Spleen (tissue), 11 donors: Measurements from ENCODE around the gene IFFO2. TPM values are rescaled to one million over a fixed set of nuclear protein-coding genes. Genes with fewer than 3 reads are reported as not detected.

Experiments
- DNase-seq: peaks from one replicate; pipeline ENCODE4 v3.0.0-alpha.2; 2020
- H3K27ac ChIP-seq, 8 donors: fragments of 200-600 bp; sonication (generic) in 7 of 8; 1 replicate in 4 of 8; 2 replicates in 4 of 8; pipeline versions ENCODE4 v1.5.0 to v1.8.0; 2016 to 2021; ENCODE audit warnings: inconsistent platforms in 4 of 8, mild to moderate bottlenecking in 4 of 8, moderate library complexity in 1 of 8
- H3K27me3 ChIP-seq, 7 donors: fragments of 200-600 bp; sonication (generic) in 6 of 7; replicated peaks in 1 of 7; 1 replicate in 4 of 7; 2 replicates in 3 of 7; pipeline versions ENCODE4 v1.5.0 to v1.8.0; 2016 to 2021; ENCODE audit warnings: inconsistent platforms in 3 of 7, mild to moderate bottlenecking in 1 of 7
- H3K36me3 ChIP-seq, 6 donors: fragments of 200-600 bp; sonication (generic) in 5 of 6; 1 replicate in 4 of 6; 2 replicates in 2 of 6; pipeline versions ENCODE4 v1.5.0 to v1.8.0; 2016 to 2021; ENCODE audit warnings: inconsistent platforms in 2 of 6
- H3K4me1 ChIP-seq, 6 donors: fragments of 200-600 bp; sonication (generic) in 5 of 6; 1 replicate in 3 of 6; 2 replicates in 3 of 6; pipeline versions ENCODE4 v1.5.0 to v1.8.0; 2016 to 2021; ENCODE audit warnings: inconsistent platforms in 3 of 6
- H3K4me3 ChIP-seq, 8 donors: fragments of 200-600 bp; sonication (generic) in 7 of 8; 1 replicate in 4 of 8; 2 replicates in 4 of 8; pipeline versions ENCODE4 v1.5.0 to v1.8.0; 2016 to 2021; ENCODE audit warnings: inconsistent platforms in 4 of 8, mild to moderate bottlenecking in 4 of 8, moderate library complexity in 2 of 8
- H3K9me3 ChIP-seq, 8 donors: fragments of 200-600 bp; sonication (generic) in 7 of 8; 1 replicate in 4 of 8; 2 replicates in 4 of 8; pipeline versions ENCODE4 v1.5.0 to v1.8.0; 2016 to 2021; ENCODE audit warnings: inconsistent platforms in 4 of 8
- POLR2A ChIP-seq, 3 donors: fragments of 450-650 bp; IDR thresholded peaks; one replicate each; pipeline ENCODE4 v1.5.1; 2017; ENCODE audit warnings: antibody characterized with exemption in 3 of 3, mild to moderate bottlenecking in 1 of 3
- POLR2AphosphoS5 ChIP-seq, 3 donors: sonication (generic); formaldehyde crosslinking; IDR thresholded peaks; one replicate each; pipeline ENCODE4 v1.5.1; 2017; ENCODE audit warnings: antibody characterized with exemption in 3 of 3
- WGBS, 5 donors: extraction: QIAGEN DNeasy Blood & Tissue Kit in 3 of 5; methylation state at CpG; one replicate each; pipeline versions ENCODE4 v1.1.5 to v1.1.7; 2013 to 2018; 5-methylcytosine and 5-hydroxymethylcytosine counted together
- intact Hi-C: fragments of 100-400 bp; cut with DNase I; formaldehyde crosslinking; loops from one replicate; pipeline ENCODE4 v1.15.0; 2023; ENCODE audit warnings: low total_unique reads
- polyA plus RNA-seq, 3 donors: library from polyadenylated mRNA; stranded (reverse); fragments of 200-250 nt; gene quantifications; one replicate each; pipeline ENCODE4 v1.2.1, GENCODE V29; 2013
- total RNA-seq, 7 donors: library from RNA; depleted of rRNA in 3 of 7; stranded (reverse); fragments of >200 nt in 3 of 7; fragmentation: NEBNext Ultra II Directional in 4 of 7; extraction: Animal tissue kit (Norgen Biotek cat#: 25700) in 4 of 7; gene quantifications; one replicate each; pipeline versions ENCODE4 v1.1.0 to v1.2.1, GENCODE V29; 2016 to 2021
- TF ChIP-seq, protein P1 (sequence below), 11 experiments: fragments of 200-600 bp in 7 of 11; fragments of 450-650 bp in 4 of 11; sonication (generic) in 4 of 11; IDR thresholded peaks in 8 of 11; conservative IDR thresholded peaks in 3 of 11; 1 replicate in 7 of 11; 2 replicates in 4 of 11; pipeline versions ENCODE4 v1.4.0 to v1.8.0; 2016 to 2021; ENCODE audit warnings: antibody characterized with exemption in 11 of 11, inconsistent platforms in 4 of 11, mild to moderate bottlenecking in 1 of 11
- donor health status: healthy with polysubstance abuse.
- donor health status: DM: no; HTN: no; CAD: no; lungs with moderate emphysema.
- donor health status: DM: no; HTN: no; CAD: no.
- donor health status: Bipolar disorder and iron deficiency.
- donor health status: healthy.
- donor health status: DM: no; HTN: no; CAD: no.
- donor health status: DM: yes; HTN: yes; CAD: no.

Gene IFFO2
- total and polyA plus RNA-seq, 10 donors = 2.7 to 19.7 (median 14.8) TPM

DNA sequence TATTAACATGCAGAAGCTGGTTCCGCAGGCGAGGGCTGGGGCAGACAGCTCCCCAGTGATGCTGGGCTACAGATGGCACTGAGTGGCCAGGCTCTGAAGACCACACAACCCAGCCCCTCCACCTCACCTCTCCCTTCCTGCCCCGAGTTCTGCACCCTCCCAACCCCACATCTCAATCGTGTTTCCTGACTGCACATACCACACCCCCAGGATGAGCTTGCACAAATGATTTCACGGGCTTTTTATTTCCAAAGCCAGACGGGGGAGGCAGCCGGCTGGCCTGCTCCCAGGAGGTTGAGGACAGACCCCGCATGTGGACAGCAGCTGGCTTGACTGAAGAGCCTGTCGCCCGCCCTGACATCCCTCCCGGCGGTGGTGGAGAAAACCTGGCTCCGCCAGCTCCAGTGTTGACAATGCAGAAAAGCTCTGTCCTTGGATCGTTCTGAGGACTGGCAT, 32.7 kb downstream of the IFFO2 start:
- WGBS, 5 donors = 11 to 42% (median 17%) methylated on average over 7 to 14 of the region's 14 CpGs
- intact Hi-C loops = no loop called here
- TF ChIP-seq, protein P1, sequence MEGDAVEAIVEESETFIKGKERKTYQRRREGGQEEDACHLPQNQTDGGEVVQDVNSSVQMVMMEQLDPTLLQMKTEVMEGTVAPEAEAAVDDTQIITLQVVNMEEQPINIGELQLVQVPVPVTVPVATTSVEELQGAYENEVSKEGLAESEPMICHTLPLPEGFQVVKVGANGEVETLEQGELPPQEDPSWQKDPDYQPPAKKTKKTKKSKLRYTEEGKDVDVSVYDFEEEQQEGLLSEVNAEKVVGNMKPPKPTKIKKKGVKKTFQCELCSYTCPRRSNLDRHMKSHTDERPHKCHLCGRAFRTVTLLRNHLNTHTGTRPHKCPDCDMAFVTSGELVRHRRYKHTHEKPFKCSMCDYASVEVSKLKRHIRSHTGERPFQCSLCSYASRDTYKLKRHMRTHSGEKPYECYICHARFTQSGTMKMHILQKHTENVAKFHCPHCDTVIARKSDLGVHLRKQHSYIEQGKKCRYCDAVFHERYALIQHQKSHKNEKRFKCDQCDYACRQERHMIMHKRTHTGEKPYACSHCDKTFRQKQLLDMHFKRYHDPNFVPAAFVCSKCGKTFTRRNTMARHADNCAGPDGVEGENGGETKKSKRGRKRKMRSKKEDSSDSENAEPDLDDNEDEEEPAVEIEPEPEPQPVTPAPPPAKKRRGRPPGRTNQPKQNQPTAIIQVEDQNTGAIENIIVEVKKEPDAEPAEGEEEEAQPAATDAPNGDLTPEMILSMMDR (IDR thresholded peaks at IDR 0.05 in 8 of 11, conservative IDR thresholded peaks at IDR 0.05 in 3 of 11) = no peak
- TF ChIP-seq POLR2A (IDR thresholded peaks at IDR 0.05) (no peak), POLR2AphosphoS5 (IDR thresholded peaks at IDR 0.05) (peak; percentile 31 to 63 (median 58))
- Histone ChIP-seq H3K36me3 (peaks cover 0 to 26% (median 13%) of the 10 kb centered on the region in 6 donors), H3K4me3 (peak overlapping the region in 1 of 8 donors; percentile 24), H3K4me1 (peaks cover 53 to 78% (median 72%) of the 10 kb centered on the region in 6 donors), H3K27ac (peak overlapping the region in 7 of 8 donors; percentile 48 to 97 (median 82)), H3K27me3 (no peaks in the 10 kb centered on the region), H3K9me3 (no peaks in the 10 kb centered on the region)
- no peak for DNase-seq

DNA sequence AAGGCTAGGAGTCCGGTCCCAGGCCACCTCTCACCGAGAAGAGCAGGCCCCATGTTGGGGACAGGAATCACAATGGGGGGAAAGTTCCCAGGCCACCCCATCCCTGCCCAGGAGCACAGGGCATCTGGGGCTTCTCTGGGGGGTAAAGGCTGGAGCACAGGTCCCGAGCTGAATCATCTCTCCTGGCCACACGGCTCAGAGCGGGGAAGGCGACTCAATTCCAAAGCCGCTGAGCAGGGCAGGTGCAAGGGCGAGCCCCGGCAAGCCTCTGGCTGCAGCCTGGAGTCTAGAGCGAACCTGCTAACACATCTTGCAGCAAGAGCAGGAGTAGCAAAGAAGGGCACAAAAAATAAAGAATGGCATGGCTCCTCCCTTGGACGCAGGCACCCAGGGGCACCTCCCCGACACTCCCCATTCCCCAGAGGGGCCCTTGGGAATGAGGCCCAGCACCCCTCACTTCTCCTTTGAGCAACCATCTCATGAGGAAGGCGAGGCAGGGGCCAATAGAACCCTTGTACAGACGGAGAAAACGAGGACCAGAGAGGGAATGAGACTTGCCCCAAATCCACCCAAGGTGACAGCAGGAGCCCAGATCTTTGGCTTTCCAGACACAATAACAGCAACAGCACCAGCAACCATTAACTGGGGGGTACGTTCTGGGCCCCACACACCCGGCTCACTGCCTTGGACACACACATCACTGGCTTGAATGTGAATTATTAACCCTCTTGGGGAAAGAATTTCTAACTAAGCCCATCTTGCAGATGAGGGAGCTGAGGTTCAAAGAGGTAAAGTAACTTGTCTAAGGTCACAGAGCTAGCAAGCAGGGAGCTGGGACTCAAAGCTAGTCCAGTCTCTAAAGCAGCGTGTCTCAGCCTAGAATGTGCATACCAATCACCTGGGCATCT, 33.4 kb downstream of the IFFO2 start:
- no peak for DNase-seq
- 67 to 75% (median 74%) methylated on average over 16 to 18 of the region's 18 CpGs for WGBS, 5 donors
- Histone ChIP-seq H3K27me3 (no peaks in the 10 kb centered on the region), H3K27ac (peak overlapping the region; percentile 58 to 97 (median 82)), H3K4me1 (peaks cover 46 to 71% (median 65%) of the 10 kb centered on the region in 6 donors), H3K36me3 (peaks cover 0 to 33% (median 17%) of the 10 kb centered on the region in 6 donors), H3K4me3 (no peak overlapping the region), H3K9me3 (no peaks in the 10 kb centered on the region)
- intact Hi-C loops = no loop called here
- TF ChIP-seq POLR2AphosphoS5 (IDR thresholded peaks at IDR 0.05) = no peak
- TF ChIP-seq, protein P1 (IDR thresholded peaks at IDR 0.05 in 8 of 11, conservative IDR thresholded peaks at IDR 0.05 in 3 of 11) = no peak
- no peak for TF ChIP-seq POLR2A (IDR thresholded peaks at IDR 0.05)

DNA sequence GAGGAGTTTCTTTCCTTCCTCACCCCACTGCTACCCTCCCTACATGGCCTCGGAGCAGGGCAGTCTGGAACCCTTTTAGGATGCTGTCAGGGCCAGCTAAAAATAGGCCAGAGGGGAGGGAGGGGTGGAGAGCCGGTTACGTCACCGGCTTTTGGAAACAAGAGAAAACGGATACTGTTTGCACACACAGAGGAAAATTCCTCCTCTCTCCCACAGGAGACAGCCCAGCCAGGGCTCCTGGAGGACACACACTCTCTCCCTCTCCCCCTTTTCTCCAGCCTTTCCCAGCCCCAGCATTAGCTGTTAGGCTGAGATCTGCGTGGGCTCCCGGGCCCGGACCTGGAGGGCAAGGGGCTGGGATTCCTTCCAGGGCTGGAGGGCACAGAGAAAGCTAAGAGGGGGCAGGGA, 34.2 kb downstream of the IFFO2 start:
- intact Hi-C loops = no loop called here
- H3K27ac ChIP-seq = peak overlapping the region; percentile 58 to 97 (median 82)
- H3K27me3 ChIP-seq = no peaks in the 10 kb centered on the region
- no peak overlapping the region for H3K4me3 ChIP-seq
- H3K9me3 ChIP-seq = no peaks in the 10 kb centered on the region
- 36 to 54% (median 39%) methylated on average over 8 of the region's 8 CpGs for WGBS, 5 donors
- peaks cover 38 to 63% (median 57%) of the 10 kb centered on the region in 6 donors for H3K4me1 ChIP-seq
- TF ChIP-seq, protein P1 (IDR thresholded peaks at IDR 0.05 in 8 of 11, conservative IDR thresholded peaks at IDR 0.05 in 3 of 11) = peak in 3 of 11 experiments; percentile 7 to 29 (median 11)
- TF ChIP-seq POLR2A (IDR thresholded peaks at IDR 0.05) (peak in 1 of 3 donors; percentile 21), POLR2AphosphoS5 (IDR thresholded peaks at IDR 0.05) (peak; percentile 53 to 75 (median 69))
- no peak for DNase-seq
- H3K36me3 ChIP-seq = peaks cover 0 to 40% (median 20%) of the 10 kb centered on the region in 6 donors
